HG03460 (cell line): ENCODE results near the gene IMMP2L.

Experiments
- ATAC-seq: cut with Tn5 transposase; IDR thresholded peaks from one replicate; pipeline ENCODE4 v1.9.1; 2021; ENCODE audit not compliant: unreplicated experiment

The IMMP2L gene

GRCh38 chr7:111174510-111174909 is 387.8 kb downstream of the IMMP2L start:
- no peak for ATAC-seq

- ATAC-seq, result no peak
These were observed 388.3 kb downstream of the IMMP2L start for GRCh38 chr7:111173990-111174389.

GRCh38 chr7:111173528-111173927 is 388.8 kb downstream of the IMMP2L start:
- ATAC-seq, result no peak

- ATAC-seq, result no peak
These were observed 389.6 kb downstream of the IMMP2L start for GRCh38 chr7:111172564-111173257.

DNA sequence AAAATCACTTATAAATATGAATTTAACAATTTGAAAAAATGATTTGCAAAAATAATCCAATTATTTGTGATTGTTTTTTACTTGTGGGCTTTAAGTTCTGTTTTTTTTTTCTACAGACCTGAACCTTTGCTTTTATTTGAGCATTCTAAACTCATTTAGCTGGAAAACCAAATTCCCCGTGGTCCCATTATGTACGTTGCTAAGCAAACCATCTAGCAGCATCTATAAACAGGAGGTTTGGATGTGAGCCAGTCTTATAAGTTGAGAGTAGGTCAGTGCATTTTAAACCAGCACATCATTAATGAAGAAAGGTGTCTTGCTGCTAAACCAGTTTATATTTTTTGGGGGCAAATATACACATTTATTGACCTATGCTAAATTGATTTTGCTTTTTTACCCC is 394.1 kb downstream of the IMMP2L start:
- ATAC-seq, result no peak

GRCh38 chr7:111164442-111164841 is 397.9 kb downstream of the IMMP2L start:
- ATAC-seq, result no peak

- ATAC-seq, result no peak
These were observed 399.6 kb downstream of the IMMP2L start for GRCh38 chr7:111162692-111163091.

- ATAC-seq, result no peak
These were observed 402.0 kb downstream of the IMMP2L start for GRCh38 chr7:111160297-111160696.

GRCh38 chr7:111159426-111159825 is 402.9 kb downstream of the IMMP2L start:
- no peak for ATAC-seq

GRCh38 chr7:111150709-111151108 is 411.6 kb downstream of the IMMP2L start:
- no peak for ATAC-seq

DNA sequence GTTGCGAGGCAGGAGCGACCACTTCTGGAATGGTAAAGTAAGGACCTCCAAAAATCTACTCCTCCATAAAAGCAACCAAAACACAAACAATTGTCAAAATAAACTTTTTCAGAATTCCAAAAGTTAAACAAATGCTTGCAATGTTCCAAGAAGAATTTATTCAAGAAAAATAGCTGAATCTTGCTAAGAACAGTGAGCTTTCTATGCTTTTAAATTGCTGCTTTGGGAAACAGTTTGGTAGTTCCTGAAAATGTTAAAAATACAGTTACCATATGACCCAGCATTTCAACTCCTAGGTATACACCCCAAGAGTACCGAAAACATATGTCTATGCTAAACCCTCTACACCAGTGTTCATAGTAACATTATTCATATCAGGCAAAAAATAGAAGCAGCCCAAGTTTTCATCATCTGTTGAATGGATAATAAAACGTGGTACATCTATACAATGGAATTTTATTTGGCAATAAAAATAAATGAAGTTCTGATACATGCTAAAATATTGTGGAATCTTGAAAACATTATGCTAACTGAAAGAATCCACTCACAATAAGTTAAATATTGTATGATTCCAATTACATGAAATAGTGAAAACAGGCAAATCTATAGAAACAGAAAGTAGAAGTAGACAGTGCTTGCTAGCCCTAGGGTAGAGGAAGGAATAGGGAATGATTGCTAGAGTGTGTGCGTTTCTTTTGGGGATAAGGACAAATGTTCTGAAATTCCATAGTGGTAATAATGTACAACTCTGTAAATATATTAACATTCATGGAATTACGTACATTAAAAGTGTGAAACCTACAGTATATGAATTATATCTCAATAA is 414.4 kb downstream of the IMMP2L start:
- no peak for ATAC-seq

GRCh38 chr7:111146136-111146535 is 416.2 kb downstream of the IMMP2L start:
- ATAC-seq, result no peak

- no peak for ATAC-seq
These were observed 416.8 kb downstream of the IMMP2L start for GRCh38 chr7:111145472-111145871.

- no peak for ATAC-seq
These were observed 422.0 kb downstream of the IMMP2L start for GRCh38 chr7:111140091-111140865.

DNA sequence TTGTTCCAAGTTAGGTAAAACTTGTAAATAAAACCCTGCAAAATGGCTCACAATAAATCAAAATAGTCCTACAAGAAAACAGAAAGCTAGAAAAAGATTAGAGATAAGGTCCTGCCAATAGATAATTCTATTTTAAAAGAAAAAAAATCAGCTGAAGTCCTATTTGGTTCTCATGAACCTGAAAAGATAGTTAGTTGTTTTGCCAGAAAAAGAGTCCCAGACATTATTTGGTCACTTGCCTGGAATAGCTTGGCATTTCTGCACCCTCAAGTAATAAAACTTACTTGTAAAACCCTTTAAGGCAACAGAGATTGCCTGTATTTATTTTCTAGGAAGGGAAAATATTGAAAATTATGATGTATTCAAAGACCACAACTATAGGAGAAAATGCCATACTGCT is 423.7 kb downstream of the IMMP2L start:
- no peak for ATAC-seq

DNA sequence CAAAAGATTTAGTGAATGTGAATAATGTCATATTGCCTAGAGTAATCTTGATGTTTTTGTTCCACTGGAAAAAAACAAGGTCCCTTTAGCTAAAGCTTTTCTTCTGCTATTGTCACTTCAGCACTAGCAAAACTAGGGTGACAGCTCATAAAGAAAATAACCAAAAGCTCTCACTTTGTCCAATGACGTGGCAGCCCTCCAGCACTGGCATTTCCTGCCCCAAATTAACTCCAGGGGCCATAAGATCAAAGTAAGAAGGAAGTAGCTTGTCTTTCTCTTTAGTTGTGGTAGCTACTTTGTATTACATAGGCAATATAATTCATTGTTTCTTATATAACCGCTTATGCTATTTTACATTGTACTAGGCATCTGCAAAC is 424.1 kb downstream of the IMMP2L start:
- peak; percentile 97 for ATAC-seq

DNA sequence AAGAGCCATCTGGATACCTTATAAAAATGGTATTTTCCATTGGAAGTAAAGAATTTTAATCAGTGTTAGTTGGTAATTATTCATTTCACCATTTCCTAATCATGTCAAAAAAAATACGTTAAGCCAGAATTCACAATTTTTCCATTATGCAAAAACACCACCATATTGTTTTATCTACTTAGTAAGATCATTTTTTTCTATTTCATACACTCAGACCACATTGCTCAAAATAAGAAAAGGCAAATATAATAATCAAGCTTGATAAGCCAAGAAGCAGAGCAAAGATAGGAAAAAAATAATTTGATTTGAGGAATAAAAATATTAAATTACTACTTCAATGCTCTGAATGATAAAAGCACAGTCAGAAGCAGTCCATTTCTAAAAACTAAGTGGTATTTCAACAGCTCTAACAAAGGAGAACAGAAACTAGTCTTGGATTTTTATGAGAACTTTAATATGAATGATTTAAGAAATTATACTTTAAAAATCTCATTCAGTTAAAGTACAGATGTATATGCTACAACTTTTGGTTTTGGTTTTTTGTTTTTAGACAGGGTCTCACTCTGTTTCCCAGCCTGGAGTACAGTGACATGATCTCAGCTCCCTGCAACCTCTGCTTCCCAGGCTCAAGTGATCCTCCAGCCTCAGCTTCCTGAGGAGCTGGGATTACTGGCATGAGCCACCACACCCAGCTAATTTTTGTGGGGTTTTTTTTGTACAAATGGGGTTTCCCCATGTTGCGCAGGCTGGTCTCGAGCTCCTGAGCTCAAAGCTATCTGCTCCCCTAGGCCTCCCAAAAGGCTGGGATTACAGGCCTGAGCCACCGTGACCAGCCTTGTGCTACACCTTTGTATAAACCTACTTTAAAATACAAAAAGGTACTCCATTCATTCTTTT is 424.7 kb downstream of the IMMP2L start:
- ATAC-seq, result peak; percentile 77

GRCh38 chr7:111132833-111133232 is 429.5 kb downstream of the IMMP2L start:
- ATAC-seq, result no peak

- no peak for ATAC-seq
These were observed 432.9 kb downstream of the IMMP2L start for GRCh38 chr7:111129435-111129834.

- ATAC-seq, result no peak
These were observed 435.3 kb downstream of the IMMP2L start for GRCh38 chr7:111126987-111127386.

DNA sequence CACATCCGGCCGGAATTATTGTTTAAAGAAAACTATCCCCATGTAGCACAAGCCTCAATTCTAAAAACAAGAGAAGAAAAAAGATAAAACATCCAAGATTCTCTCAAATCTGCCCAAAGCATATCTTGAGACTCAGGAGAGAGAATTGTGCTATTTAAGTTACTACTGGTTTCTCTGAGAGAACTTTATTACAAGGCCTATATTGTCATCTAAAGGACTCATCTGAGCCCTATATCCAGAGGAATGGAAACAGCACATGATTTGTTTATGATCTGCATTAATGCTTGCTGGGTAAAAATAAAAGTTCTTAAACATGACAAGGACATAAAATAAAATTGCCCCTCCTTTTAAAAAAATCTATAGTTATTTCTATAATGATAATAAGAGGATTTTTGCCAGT is 446.3 kb downstream of the IMMP2L start:
- no peak for ATAC-seq
